A549 (cell line): Measurements from ENCODE around the gene CD46.

Experiments used
- BHLHE40 ChIP-seq: IDR thresholded peaks from 2 replicates; pipeline ENCODE4 v1.6.1; 2012; ENCODE audit warnings: low read depth, low read length, inconsistent platforms
- CBX8 ChIP-seq: fragments of 200-600 bp; sonication (generic); IDR thresholded peaks from 2 replicates; pipeline ENCODE4 v1.6.1; 2016
- CTCF ChIP-seq: fragments of >200 bp; sonication (Bioruptor Twin); formaldehyde crosslinking; IDR thresholded peaks from 3 replicates; pipeline ENCODE4 v1.5.1; 2016
- ELK1 ChIP-seq: fragments of 150-350 bp; IDR thresholded peaks from 2 replicates; pipeline ENCODE4 v1.6.1; 2014; ENCODE audit warnings: low read depth, mild to moderate bottlenecking, low read length
- MAX ChIP-seq: IDR thresholded peaks from 2 replicates; pipeline ENCODE4 v1.6.1; 2012
- NR3C1 ChIP-seq: fragments of >200 bp; sonication (Bioruptor Twin); formaldehyde crosslinking; IDR thresholded peaks from 3 replicates; pipeline ENCODE4 v1.6.1; 2017
- POLR2A ChIP-seq: IDR thresholded peaks from 2 replicates; pipeline ENCODE4 v1.6.1; 2012; ENCODE audit warnings: mild to moderate bottlenecking, low read length

GRCh38 chr1:207804721-207805468 lies 53.0 kb downstream of the CD46 start:
- TF ChIP-seq NR3C1 (no peak), MAX (no peak), POLR2A (no peak), ELK1 (no peak), BHLHE40 (no peak), CTCF (no peak), CBX8 (no peak)
